Measurements from ENCODE around the gene ZNF560. TPM values are rescaled to one million over a fixed set of nuclear protein-coding genes. Genes with fewer than 3 reads are reported as not detected.
"Not testable (repeated sequence)": the region's sequence is repeated elsewhere in the genome, so short reads cannot be mapped to it uniquely, and the experiment has no call there.

ZNF560 gene
- total RNA-seq (not detected), polyA plus RNA-seq (under 1 TPM in 1 of 2 donors, not detected in 1; 0.14 TPM)

- Histone ChIP-seq H3K27me3 (no peaks in the 10 kb centered on the region), H3K36me3 (no peaks in the 10 kb centered on the region), H3K4me3 (no peak within 1 kb of the TSS), H3K4me1 (no peaks in the 10 kb centered on the region), H3K9me3 (no peaks in the 10 kb centered on the region), H3K27ac (no peak within 1 kb of the TSS)
- FAIRE-seq (no peak), ATAC-seq (no peak), DNase-seq (no peak)
- TF ChIP-seq CTCF (IDR thresholded peaks at IDR 0.05): no peak
- WGBS, 2 donors: 2 to 5% methylated on average over 44 of the region's 44 CpGs
- intact Hi-C loops (cut with DNase I): no loop called here
These were observed at the start of gene ZNF560 for GRCh38 chr19:9498183-9498902. Gene ZNF560 (minus strand): TSS chr19:9498616. CDS start chr19:9475313, 23,303 bp downstream.

DNA sequence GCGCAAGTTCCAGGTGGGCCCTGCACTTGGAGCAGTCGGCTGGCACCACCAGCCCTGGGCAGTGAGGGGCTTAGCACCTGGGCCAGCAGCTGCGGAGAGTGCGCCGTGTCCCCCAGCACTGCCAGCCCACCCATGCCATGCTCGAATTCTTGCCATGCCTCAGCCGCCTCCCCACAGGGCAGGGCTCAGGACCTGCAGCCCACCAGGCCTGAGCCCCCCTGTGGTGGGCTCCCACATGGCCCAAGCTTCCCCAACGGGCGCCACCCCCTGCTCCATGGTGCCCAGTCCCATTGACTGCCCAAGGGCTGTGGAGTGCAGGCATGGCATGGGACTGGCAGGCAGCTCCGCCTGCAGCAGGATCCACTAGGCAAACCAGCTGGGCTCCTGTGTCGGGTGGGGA is 49.5 kb upstream of the ZNF560 start:
- H3K9me3 ChIP-seq: no peaks in the 10 kb centered on the region
- no peaks in the 10 kb centered on the region for H3K27me3 ChIP-seq
- FAIRE-seq (no peak), ATAC-seq (no peak), DNase-seq (no peak)
- intact Hi-C loops (cut with DNase I): no loop called here
- no peak for TF ChIP-seq CTCF (IDR thresholded peaks at IDR 0.05)
- no peaks in the 10 kb centered on the region for H3K36me3 ChIP-seq
- no peak overlapping the region for H3K27ac ChIP-seq
- no peaks in the 10 kb centered on the region for H3K4me1 ChIP-seq
- WGBS, 2 donors: 84 to 90% methylated on average over 9 to 11 of the region's 11 CpGs
- H3K4me3 ChIP-seq: no peak overlapping the region

DNA sequence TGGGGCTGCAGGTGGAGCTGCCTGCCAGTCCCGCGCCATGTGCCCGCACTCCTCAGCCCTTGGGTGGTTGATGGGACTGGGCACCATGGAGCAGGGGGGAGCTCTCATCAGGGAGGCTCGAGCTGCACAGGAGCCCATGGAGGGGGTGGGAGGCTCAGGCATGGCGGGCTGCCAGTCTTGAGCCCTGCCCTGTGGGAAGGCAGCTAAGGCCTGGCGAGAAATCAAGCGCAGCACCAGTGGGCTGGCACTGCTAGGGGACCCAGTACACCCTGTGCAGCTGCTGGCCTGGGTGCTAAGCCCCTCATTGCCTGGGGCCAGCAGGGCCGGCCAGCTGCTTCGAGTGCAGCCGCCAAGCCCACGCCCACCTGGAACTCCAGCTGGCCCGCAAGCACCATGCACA is 42.9 kb upstream of the ZNF560 start:
- H3K9me3 ChIP-seq; H3K4me3 ChIP-seq; intact Hi-C loops (cut with DNase I); H3K27ac ChIP-seq; FAIRE-seq; H3K27me3 ChIP-seq; H3K36me3 ChIP-seq; ATAC-seq; H3K4me1 ChIP-seq: not testable (repeated sequence)
- WGBS, 2 donors: 88 to 90% methylated on average over 11 to 12 of the region's 12 CpGs
- DNase-seq: peak in 2 of 6 donors; percentile 25 to 35

- H3K36me3 ChIP-seq; H3K4me3 ChIP-seq; H3K9me3 ChIP-seq; H3K27me3 ChIP-seq; ATAC-seq; FAIRE-seq; H3K4me1 ChIP-seq; H3K27ac ChIP-seq; intact Hi-C loops (cut with DNase I); DNase-seq: not testable (repeated sequence)
- WGBS, 2 donors: 62 to 88% methylated on average over 1 of the region's 1 CpG
These were observed 41.5 kb upstream of the ZNF560 start for GRCh38 chr19:9539921-9540320.

DNA sequence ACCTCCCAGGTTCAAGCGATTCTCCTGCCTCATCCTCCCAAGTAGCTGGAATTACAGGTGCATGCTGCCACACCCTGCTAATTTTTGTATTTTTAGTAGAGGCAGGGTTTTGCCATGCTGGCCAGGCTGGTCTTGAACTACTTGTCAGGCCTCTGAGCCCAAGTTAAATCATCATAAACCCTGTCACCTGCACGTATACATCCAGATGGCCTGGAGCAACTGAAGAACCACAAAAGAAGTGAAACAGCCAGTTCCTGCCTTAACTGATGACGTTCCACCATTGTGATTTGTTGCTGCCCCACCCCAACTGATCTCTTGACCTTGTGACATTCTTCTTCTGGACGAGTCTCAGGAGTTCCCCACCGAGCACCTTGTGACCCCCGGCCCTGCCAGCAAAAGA is 40.8 kb upstream of the ZNF560 start:
- WGBS, 2 donors: 81 to 87% methylated on average over 6 of the region's 6 CpGs
- H3K4me3 ChIP-seq: peak overlapping the region in 2 of 4 donors; percentile 71 to 81

DNA sequence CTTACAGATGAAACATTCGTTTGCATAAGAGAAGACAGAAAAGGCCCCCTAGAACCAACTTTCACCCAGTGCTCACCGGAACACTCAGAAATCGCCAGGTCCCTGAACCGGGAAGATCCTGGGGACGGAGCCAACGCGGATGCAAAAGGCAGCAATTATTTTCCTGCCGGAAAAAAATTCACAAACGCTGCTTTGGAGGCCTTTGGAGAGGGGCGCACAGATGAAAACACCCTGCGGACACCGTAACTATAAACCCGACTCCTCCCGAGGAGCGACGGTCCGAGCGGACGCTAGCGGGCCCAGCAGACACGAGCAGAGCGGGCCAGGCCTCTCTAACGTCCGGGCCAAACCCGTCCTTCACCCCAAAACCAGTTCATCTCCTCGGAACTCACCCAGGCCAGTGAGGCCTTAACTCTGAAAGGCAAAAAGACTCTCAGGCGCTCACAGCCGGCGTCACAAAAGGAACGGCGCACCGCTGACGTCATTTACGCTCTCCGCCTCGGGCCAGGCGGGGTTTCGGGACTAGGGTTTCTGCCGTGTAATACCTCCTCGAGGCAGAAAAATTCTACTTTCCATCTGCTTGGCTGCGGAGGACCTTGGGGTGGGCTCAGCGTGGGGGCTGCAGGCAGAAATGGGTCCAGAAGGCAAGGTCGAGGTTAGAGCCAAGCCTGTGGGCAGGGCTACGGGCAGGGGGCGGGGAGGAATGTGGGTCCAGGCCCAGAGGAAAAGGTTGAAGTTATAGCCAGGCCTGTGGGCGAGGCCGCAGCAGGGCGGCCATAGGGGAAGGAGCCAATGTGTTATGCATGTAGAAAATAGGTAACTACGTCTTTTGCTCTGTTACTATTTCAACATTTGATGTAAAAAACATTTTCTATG is 40.0 kb upstream of the ZNF560 start, which contains the start of gene ZNF426:
Gene ZNF426, minus strand, starts transcription at position 463 of the 876 bp plus-strand sequence. CDS start 2,413 bp downstream, outside the sequence.
- peak; percentile 74 to 87 (median 83) for DNase-seq
- H3K4me1 ChIP-seq: no peaks in the 10 kb centered on the region
- intact Hi-C loops (cut with DNase I): no loop called here
- no peak for FAIRE-seq
- 2% methylated on average over 49 of the region's 49 CpGs for WGBS, 2 donors
- TF ChIP-seq CTCF (IDR thresholded peaks at IDR 0.05): no peak
- no peaks in the 10 kb centered on the region for H3K27me3 ChIP-seq
- ATAC-seq: peak; percentile 96 to 98 (median 98)
- H3K36me3 ChIP-seq: peaks cover 0 to 23% (median 22%) of the 10 kb centered on the region in 3 donors
- H3K27ac ChIP-seq: peak within 1 kb of the TSS; percentile 72 to 93 (median 84)
- peak within 1 kb of the TSS; percentile 55 to 81 (median 64) for H3K4me3 ChIP-seq
- H3K9me3 ChIP-seq: no peaks in the 10 kb centered on the region

More for the DNA sequence above, 40.8 kb upstream of the ZNF560 start:
- Histone ChIP-seq H3K27ac (peak overlapping the region; percentile 72 to 93 (median 84)), H3K36me3 (peaks cover 0 to 15% (median 14%) of the 10 kb centered on the region in 3 donors)
- FAIRE-seq; H3K27me3 ChIP-seq; ATAC-seq; H3K4me1 ChIP-seq; intact Hi-C loops (cut with DNase I); H3K9me3 ChIP-seq; DNase-seq: not testable (repeated sequence)
